Uterus (tissue), 2 donors: ENCODE results near the gene MSI1.

ENCODE experiments used
- POLR2A ChIP-seq, 2 donors: fragments of 450-650 bp; IDR thresholded peaks; one replicate each; pipeline ENCODE4 v1.6.1; 2016; ENCODE audit warnings: antibody characterized with exemption in 2 of 2, mild to moderate bottlenecking in 1 of 2, moderate library complexity in 1 of 2
- TF ChIP-seq, protein P1 (sequence below), 4 experiments: fragments of 200-600 bp in 2 of 4; fragments of 450-650 bp in 2 of 4; sonication (generic) in 2 of 4; IDR thresholded peaks; one replicate each; pipeline ENCODE4 v1.5.1; 2016 to 2019; ENCODE audit warnings: antibody characterized with exemption in 4 of 4, mild to moderate bottlenecking in 2 of 4, moderate library complexity in 1 of 4

DNA sequence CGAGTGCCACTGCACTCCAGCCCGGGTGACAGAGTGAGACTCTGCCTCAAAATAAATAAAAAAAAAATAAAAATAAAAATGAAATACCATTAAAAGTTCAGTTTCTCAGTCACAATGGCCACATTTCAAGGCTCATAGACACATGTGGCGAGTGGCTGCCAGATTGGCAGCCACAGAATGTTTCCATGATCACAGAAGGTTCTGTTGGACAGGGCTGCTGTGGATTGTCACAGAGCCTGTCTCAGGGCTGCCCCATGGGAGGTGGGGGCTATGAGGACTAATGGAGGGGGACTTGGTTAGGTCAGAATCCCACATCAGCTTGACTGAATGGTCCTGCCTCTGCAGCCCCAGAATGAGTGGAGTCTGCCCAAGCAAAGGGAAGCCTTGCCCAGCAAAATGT lies 37.6 kb downstream of the MSI1 start:
- TF ChIP-seq, protein P1, sequence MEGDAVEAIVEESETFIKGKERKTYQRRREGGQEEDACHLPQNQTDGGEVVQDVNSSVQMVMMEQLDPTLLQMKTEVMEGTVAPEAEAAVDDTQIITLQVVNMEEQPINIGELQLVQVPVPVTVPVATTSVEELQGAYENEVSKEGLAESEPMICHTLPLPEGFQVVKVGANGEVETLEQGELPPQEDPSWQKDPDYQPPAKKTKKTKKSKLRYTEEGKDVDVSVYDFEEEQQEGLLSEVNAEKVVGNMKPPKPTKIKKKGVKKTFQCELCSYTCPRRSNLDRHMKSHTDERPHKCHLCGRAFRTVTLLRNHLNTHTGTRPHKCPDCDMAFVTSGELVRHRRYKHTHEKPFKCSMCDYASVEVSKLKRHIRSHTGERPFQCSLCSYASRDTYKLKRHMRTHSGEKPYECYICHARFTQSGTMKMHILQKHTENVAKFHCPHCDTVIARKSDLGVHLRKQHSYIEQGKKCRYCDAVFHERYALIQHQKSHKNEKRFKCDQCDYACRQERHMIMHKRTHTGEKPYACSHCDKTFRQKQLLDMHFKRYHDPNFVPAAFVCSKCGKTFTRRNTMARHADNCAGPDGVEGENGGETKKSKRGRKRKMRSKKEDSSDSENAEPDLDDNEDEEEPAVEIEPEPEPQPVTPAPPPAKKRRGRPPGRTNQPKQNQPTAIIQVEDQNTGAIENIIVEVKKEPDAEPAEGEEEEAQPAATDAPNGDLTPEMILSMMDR (IDR thresholded peaks at IDR 0.05): no peak
- TF ChIP-seq POLR2A (IDR thresholded peaks at IDR 0.05): no peak
